ENCODE results near the gene SNRNP200.

SNRNP200 gene

GRCh38 chr2:96305091-96305978 lies at the start of gene SNRNP200:
Gene SNRNP200, minus strand, starts transcription at chr2:96305546. Its CDS starts 109 bp downstream, at chr2:96305437.
- H3K4me3 ChIP-seq (ENCODE audit: low read depth, low read length), result peak within 1 kb of the TSS; percentile 63
- no peak for TF ChIP-seq CTCF (IDR thresholded peaks at IDR 0.05; ENCODE audit: borderline replicate concordance, insufficient read depth, low read depth, low read length)

GRCh38 chr2:96354492-96354891 lies 49.1 kb upstream of the SNRNP200 start:
- H3K4me3 ChIP-seq (ENCODE audit: low read depth, low read length), result no peak overlapping the region
- TF ChIP-seq CTCF (IDR thresholded peaks at IDR 0.05; ENCODE audit: borderline replicate concordance, insufficient read depth, low read depth, low read length), result no peak

GRCh38 chr2:96353606-96354101 lies 48.3 kb upstream of the SNRNP200 start:
- no peak for TF ChIP-seq CTCF (IDR thresholded peaks at IDR 0.05; ENCODE audit: borderline replicate concordance, insufficient read depth, low read depth, low read length)
- no peak overlapping the region for H3K4me3 ChIP-seq (ENCODE audit: low read depth, low read length)

- no peak for TF ChIP-seq CTCF (IDR thresholded peaks at IDR 0.05; ENCODE audit: borderline replicate concordance, insufficient read depth, low read depth, low read length)
- no peak overlapping the region for H3K4me3 ChIP-seq (ENCODE audit: low read depth, low read length)
Measured at GRCh38 chr2:96353032-96353561, 47.8 kb upstream of the SNRNP200 start.

- TF ChIP-seq CTCF (IDR thresholded peaks at IDR 0.05; ENCODE audit: borderline replicate concordance, insufficient read depth, low read depth, low read length), result no peak
- no peak overlapping the region for H3K4me3 ChIP-seq (ENCODE audit: low read depth, low read length)
Measured at GRCh38 chr2:96347395-96347794, 42.0 kb upstream of the SNRNP200 start.

- no peak for TF ChIP-seq CTCF (IDR thresholded peaks at IDR 0.05; ENCODE audit: borderline replicate concordance, insufficient read depth, low read depth, low read length)
- no peak overlapping the region for H3K4me3 ChIP-seq (ENCODE audit: low read depth, low read length)
Measured at GRCh38 chr2:96345868-96346462, 40.6 kb upstream of the SNRNP200 start.
